ENCODE measurements around the gene FAF1. TPM values are rescaled to one million over a fixed set of nuclear protein-coding genes. Genes with fewer than 3 reads are reported as not detected.

The FAF1 gene
- total and polyA plus RNA-seq, 2 donors (not counting 3 experiments of a cell fraction or from before 2014, with no cell fraction given): 9.0 to 57.6 TPM

DNA sequence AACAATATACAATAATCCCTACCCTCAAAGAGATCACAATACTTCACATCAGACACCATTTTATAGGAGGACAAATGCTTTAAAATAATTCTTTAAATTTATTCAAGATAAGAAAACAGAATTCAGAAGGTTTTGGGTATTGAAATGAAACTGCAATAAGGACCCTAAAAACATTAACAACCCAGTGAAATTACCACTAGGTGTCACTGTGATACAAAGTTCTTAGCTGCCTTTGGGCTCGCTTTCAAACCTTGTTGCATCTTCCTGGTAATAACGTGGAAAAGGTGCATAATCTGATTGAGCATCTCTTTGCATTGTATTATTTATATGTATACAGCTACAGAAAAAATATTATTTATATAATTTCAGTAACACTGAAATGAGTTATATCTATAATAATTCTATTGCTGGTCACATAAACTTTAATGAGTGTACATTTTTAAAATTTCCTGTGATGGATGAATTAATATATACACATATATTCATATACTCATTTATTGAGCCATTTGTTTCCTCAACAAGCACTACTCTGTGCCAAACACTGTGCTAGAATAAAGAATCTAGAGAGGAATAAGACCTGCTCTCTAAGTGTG, 185.2 kb downstream of the FAF1 start:
- Histone ChIP-seq H3K79me2 (ENCODE audit: control insufficient read depth, insufficient read depth, low read length) (peaks cover 8% of the 10 kb centered on the region), H3K4me3 (replicated peaks in 1 of 3; ENCODE audit: insufficient read depth in 1 of 3, low read depth in 1 of 3, low read length in 3 of 3) (no peak overlapping the region), H3K9me3 (replicated peaks; ENCODE audit: control insufficient read depth, insufficient read depth, low read length) (no peaks in the 10 kb centered on the region), H3K4me1 (ENCODE audit: control insufficient read depth, extremely low read depth, insufficient read depth, low read length) (no peaks in the 10 kb centered on the region), H3K36me3 (ENCODE audit: control insufficient read depth in 2 of 2, extremely low read depth in 1 of 2, insufficient read depth in 2 of 2, low read length in 2 of 2) (no peaks in the 10 kb centered on the region), H3K9ac (replicated peaks; ENCODE audit: extremely low read depth, insufficient read depth, low read length) (no peak overlapping the region), H4K20me1 (replicated peaks; ENCODE audit: control insufficient read depth, extremely low read depth, insufficient read depth, low read length) (no peaks in the 10 kb centered on the region), H2AFZ (ENCODE audit: low read depth, low read length) (no peak overlapping the region), H3K9me1 (replicated peaks; ENCODE audit: control insufficient read depth, extremely low read depth, insufficient read depth, low read length) (no peaks in the 10 kb centered on the region), H3K27me3 (ENCODE audit: control insufficient read depth in 2 of 2, insufficient read depth in 2 of 2, low read length in 2 of 2) (no peaks in the 10 kb centered on the region), H3K27ac (ENCODE audit: insufficient read depth, low read depth, low read length) (no peak overlapping the region), H3K4me2 (ENCODE audit: insufficient read depth, low read length) (no peak overlapping the region)
- DNase-seq (ENCODE audit: low read depth, low spot score): peak; percentile 67
- dilution Hi-C loops (cut with MboI; ENCODE audit: extremely low pct_ligation_motif_present, low sequenced_read_pairs) (no loop called here), intact Hi-C loops (cut with micrococcal nuclease) (loop anchor here (1.0 to 10.0 kb wide), 5 partner anchors 154 to 520 kb away; no protein-coding TSS in a partner anchor)
- BruUV-seq (replicated peaks): no TSS peak
- ChIA-PET CTCF (interaction anchor here (0.6 to 4.2 kb wide), 58 partner anchors 8 to 993 kb away, joined by 3 to 123 read pairs (median 5); partner anchors contain the start of genes CDKN2C and FAF1), POLR2A (no interaction called here)
- no peak for FAIRE-seq
- no peak for TF ChIP-seq EZH2 (IDR thresholded peaks at IDR 0.05; ENCODE audit: borderline replicate concordance, low read depth, low read length, severe bottlenecking)
- TF ChIP-seq, protein P1, sequence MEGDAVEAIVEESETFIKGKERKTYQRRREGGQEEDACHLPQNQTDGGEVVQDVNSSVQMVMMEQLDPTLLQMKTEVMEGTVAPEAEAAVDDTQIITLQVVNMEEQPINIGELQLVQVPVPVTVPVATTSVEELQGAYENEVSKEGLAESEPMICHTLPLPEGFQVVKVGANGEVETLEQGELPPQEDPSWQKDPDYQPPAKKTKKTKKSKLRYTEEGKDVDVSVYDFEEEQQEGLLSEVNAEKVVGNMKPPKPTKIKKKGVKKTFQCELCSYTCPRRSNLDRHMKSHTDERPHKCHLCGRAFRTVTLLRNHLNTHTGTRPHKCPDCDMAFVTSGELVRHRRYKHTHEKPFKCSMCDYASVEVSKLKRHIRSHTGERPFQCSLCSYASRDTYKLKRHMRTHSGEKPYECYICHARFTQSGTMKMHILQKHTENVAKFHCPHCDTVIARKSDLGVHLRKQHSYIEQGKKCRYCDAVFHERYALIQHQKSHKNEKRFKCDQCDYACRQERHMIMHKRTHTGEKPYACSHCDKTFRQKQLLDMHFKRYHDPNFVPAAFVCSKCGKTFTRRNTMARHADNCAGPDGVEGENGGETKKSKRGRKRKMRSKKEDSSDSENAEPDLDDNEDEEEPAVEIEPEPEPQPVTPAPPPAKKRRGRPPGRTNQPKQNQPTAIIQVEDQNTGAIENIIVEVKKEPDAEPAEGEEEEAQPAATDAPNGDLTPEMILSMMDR (IDR thresholded peaks at IDR 0.05; ENCODE audit: extremely low read depth in 1 of 2, insufficient read depth in 1 of 2, low read depth in 1 of 2, low read length in 2 of 2): peak; percentile 38 to 50
- TF ChIP-seq POLR2A (IDR thresholded peaks at IDR 0.05; ENCODE audit: low read depth, low read length): no peak
- TF ChIP-seq GATA2 (IDR thresholded peaks at IDR 0.05; ENCODE audit: insufficient read depth, insufficient read length, low read depth, low read length): no peak
- TF ChIP-seq, protein P2, sequence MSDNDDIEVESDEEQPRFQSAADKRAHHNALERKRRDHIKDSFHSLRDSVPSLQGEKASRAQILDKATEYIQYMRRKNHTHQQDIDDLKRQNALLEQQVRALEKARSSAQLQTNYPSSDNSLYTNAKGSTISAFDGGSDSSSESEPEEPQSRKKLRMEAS (IDR thresholded peaks at IDR 0.05; ENCODE audit: insufficient read depth, insufficient read length): no peak
- TF ChIP-seq JUN (IDR thresholded peaks at IDR 0.05; ENCODE audit: borderline replicate concordance, insufficient read depth, insufficient read length, low read depth): no peak
- no peak for TF ChIP-seq POLR2AphosphoS5 (IDR thresholded peaks at IDR 0.05; ENCODE audit: insufficient read depth, low read depth, low read length)
- no peak for TF ChIP-seq FOS (IDR thresholded peaks at IDR 0.05; ENCODE audit: borderline replicate concordance, insufficient read depth, low read length)
- TF ChIP-seq MYC (IDR thresholded peaks at IDR 0.05; ENCODE audit: low read depth, low read length): no peak
